AG04449 (cell line): ENCODE measurements around the gene FAM120A.

Experiments used
- CTCF ChIA-PET: fragments of 350-600 bp; formaldehyde crosslinking; extraction: SDS; loops from one replicate; lab custom pipeline; 2021; ENCODE audit warnings: antibody characterized with exemption; lab: Yijun Ruan, JAX
- POLR2A ChIA-PET: fragments of 400-600, 350-600 bp; formaldehyde crosslinking; extraction: SDS; loops from one replicate; lab custom pipeline; 2020; ENCODE audit warnings: antibody characterized with exemption, inconsistent platforms; lab: Yijun Ruan, JAX
- DNase-seq: peaks from one replicate; pipeline ENCODE4 v3.0.0-alpha.2; 2010; ENCODE audit warnings: low read depth, low spot score
- H3K4me3 ChIP-seq: 2 replicates; pipeline ENCODE4 v1.5.1; 2011; ENCODE audit warnings: low read depth, mild to moderate bottlenecking, control low read depth, low read length
- CTCF ChIP-seq: IDR thresholded peaks from one replicate; pipeline ENCODE4 v1.5.1; 2011; ENCODE audit warnings: mild to moderate bottlenecking, moderate library complexity, low read length, control low read depth, inconsistent platforms; ENCODE audit not compliant: insufficient read depth; ENCODE audit errors: missing control alignments

Gene FAM120A

DNA sequence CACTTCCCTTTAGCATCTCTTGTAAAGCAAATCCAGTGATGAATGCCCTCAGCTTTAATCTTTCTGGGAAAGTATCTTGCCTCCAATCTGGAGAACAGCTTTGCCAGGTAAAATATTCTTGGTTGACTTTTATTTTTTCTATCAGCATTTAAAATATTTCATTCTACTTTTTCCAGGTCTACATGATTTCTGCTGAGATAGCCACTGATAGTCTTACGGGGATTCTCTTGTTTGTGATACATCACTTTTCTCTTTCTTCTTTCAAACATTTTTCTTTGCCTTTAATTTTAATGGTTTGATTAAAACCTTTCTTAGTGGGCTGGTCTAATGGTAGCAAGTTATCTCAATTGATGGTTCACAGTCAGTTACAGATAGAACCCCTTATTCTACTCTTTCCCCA is 33.9 kb upstream of the FAM120A start:
- CTCF ChIA-PET, result no interaction called here

GRCh38 chr9:93419023-93419422 is 32.5 kb upstream of the FAM120A start:
- ChIA-PET POLR2A (no interaction called here), CTCF (no interaction called here)
- no peak for DNase-seq
- TF ChIP-seq CTCF, result no peak
- no peak overlapping the region for H3K4me3 ChIP-seq

More for the DNA sequence above, 33.9 kb upstream of the FAM120A start:
- no peak overlapping the region for H3K4me3 ChIP-seq
- no peak for TF ChIP-seq CTCF
- DNase-seq, result no peak
- POLR2A ChIA-PET, result no interaction called here

GRCh38 chr9:93422977-93423616 is 28.4 kb upstream of the FAM120A start:
- ChIA-PET CTCF (no interaction called here), POLR2A (no interaction called here)
- TF ChIP-seq CTCF, result no peak
- H3K4me3 ChIP-seq, result no peak overlapping the region
- DNase-seq, result no peak

DNA sequence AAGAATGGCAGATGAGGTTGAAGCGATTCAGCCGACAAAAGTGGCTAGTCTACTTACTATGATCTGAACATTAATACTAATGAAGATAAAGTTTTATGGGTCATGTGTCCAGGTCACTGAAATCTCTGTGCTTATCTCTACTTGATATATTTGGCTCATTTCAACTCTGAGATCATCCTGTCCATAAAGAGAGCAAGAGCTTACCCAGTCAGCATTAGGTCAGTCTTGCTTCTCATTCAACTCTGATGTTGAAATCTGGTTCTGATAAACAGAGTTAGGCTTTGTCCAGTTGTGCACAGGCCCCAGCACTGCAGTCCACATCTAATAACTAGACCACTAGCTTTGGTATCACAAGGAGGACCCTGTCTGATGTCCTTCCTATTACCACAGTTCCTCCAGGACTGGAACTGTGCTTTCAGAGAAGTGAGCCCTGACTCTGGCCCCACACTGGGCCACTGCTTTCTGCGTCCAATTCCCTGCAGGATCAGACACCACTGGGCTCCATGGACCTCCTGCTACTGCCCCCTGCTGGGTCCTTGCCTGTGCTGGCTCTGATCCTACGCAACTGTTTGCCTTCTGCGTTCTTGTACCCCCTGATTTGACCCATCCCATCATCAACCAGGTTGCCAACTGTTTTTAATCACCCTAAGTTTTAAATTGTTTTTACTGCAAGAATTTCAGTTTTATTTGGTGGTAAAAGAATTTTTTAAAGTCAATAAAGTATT is 23.7 kb upstream of the FAM120A start:
- ChIA-PET CTCF (no interaction called here), POLR2A (no interaction called here)
- no peak for DNase-seq
- TF ChIP-seq CTCF, result no peak
- no peak overlapping the region for H3K4me3 ChIP-seq

DNA sequence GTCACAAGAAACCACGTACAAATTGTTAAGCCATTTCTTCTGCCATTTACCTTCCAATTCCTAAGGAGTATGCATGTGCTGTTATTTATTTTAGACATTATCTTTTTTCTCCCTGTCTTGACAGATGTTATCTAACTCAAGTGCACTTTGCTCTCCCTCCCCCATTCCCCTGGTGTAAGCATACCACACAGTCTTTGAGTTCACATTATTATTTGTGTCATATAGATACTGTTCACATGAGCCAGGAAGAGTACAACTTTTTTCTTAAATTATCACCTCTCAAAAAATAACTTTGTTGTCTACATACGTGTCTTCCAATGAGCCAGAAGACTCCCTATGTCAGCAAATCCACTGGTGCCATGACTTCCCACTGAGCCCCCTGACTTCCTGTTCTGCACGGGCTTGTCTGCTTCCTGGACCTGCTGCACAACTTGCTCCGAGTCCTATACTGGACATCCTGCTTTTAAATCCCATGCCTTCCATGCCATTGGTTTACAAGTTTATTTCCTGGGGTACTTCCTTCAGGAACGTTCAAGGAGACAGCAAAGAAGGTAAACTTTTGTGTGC is 19.9 kb upstream of the FAM120A start:
- no peak for TF ChIP-seq CTCF
- CTCF ChIA-PET, result no interaction called here
- no peak overlapping the region for H3K4me3 ChIP-seq
- DNase-seq, result no peak
- POLR2A ChIA-PET, result no interaction called here

GRCh38 chr9:93432964-93433363 is 18.5 kb upstream of the FAM120A start:
- H3K4me3 ChIP-seq, result no peak overlapping the region
- no peak for DNase-seq
- POLR2A ChIA-PET, result no interaction called here
- no peak for TF ChIP-seq CTCF
- CTCF ChIA-PET, result no interaction called here
